Measurements from ENCODE around the gene HCAR1.
"Not testable (repeated sequence)": the region's sequence is repeated elsewhere in the genome, so short reads cannot be mapped to it uniquely, and the experiment has no call there.

Gene HCAR1

DNA sequence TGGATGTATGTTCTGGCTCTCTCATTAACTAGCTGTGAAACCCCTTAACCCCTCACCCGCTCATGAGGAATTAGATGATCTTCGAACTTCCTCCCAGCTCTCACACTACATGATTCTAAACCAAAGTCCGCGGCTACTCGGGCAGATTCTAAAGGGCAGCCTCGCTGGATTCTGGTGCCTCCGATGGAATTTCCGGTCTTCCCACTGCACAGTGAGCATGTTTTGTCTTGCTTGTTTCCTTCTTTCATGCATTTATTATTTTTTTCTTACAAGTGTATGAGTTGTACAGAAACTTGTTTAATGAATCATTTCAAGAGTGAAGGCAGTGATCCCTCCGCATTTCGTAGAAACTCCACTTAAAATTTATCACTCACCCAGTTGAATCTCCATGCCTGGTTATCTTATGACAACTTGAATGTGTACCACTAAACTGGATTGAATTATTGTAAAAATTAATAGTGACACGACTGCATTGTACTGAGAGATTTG is 9.5 kb downstream of the HCAR1 start:
- in situ Hi-C loops (cut with MboI; ENCODE audit: low sequenced_read_pairs, unreplicated experiment) = no loop called here
- TF ChIP-seq, protein P1, sequence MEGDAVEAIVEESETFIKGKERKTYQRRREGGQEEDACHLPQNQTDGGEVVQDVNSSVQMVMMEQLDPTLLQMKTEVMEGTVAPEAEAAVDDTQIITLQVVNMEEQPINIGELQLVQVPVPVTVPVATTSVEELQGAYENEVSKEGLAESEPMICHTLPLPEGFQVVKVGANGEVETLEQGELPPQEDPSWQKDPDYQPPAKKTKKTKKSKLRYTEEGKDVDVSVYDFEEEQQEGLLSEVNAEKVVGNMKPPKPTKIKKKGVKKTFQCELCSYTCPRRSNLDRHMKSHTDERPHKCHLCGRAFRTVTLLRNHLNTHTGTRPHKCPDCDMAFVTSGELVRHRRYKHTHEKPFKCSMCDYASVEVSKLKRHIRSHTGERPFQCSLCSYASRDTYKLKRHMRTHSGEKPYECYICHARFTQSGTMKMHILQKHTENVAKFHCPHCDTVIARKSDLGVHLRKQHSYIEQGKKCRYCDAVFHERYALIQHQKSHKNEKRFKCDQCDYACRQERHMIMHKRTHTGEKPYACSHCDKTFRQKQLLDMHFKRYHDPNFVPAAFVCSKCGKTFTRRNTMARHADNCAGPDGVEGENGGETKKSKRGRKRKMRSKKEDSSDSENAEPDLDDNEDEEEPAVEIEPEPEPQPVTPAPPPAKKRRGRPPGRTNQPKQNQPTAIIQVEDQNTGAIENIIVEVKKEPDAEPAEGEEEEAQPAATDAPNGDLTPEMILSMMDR (IDR thresholded peaks at IDR 0.05; ENCODE audit: borderline replicate concordance, control extremely low read depth, extremely low read depth, insufficient read depth, missing control alignments) = no peak

DNA sequence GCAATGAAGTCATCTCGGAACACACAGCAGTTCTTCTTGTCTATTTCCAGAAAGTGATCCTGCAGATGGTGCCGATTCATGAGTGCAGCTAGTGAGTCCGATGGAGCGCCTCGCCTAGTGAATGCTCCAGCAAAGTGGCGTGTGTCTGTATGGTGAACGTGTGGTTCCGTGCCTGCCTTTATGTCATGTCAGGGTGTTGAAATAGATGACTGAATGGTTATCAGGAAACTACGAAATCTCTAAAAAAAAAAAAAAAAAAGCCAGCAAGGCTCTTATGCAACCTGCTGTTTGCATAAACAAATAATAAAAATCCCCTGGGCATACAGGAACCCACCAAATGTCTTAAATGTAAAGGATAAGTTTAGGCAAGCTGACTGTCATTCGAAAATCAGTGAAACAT is 14.0 kb downstream of the HCAR1 start, which contains the start of gene HCAR3:
Gene HCAR3, minus strand, starts transcription at position 154 of the 400 bp plus-strand sequence. Its CDS starts 74 bp downstream, at position 80.
- DNase-seq (ENCODE audit: low spot score); in situ Hi-C loops (cut with MboI; ENCODE audit: low sequenced_read_pairs, unreplicated experiment): not testable (repeated sequence)

More for the DNA sequence above, 9.5 kb downstream of the HCAR1 start:
- peak; percentile 40 for DNase-seq (ENCODE audit: low spot score)

DNA sequence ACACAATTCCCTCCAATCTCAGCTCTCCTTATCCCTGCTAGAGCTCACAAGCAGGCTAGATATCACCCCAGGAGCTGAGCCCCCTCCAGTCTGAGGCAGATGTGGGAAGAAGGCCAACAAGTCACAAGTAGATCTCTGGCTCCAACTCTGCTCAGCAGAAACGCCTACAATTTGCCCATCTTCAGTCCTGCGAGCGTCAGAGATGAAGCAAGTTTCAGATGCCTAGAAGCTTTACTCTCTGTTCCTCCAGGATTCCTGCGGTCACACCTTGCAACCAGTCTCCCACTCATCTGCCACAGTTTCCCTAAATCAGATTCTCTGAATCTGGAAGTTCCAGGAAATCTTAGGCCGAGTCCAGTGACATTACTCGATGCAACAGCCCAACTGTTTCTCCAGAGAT is 15.4 kb downstream of the HCAR1 start:
- in situ Hi-C loops (cut with MboI; ENCODE audit: low sequenced_read_pairs, unreplicated experiment) = not testable (repeated sequence)

DNA sequence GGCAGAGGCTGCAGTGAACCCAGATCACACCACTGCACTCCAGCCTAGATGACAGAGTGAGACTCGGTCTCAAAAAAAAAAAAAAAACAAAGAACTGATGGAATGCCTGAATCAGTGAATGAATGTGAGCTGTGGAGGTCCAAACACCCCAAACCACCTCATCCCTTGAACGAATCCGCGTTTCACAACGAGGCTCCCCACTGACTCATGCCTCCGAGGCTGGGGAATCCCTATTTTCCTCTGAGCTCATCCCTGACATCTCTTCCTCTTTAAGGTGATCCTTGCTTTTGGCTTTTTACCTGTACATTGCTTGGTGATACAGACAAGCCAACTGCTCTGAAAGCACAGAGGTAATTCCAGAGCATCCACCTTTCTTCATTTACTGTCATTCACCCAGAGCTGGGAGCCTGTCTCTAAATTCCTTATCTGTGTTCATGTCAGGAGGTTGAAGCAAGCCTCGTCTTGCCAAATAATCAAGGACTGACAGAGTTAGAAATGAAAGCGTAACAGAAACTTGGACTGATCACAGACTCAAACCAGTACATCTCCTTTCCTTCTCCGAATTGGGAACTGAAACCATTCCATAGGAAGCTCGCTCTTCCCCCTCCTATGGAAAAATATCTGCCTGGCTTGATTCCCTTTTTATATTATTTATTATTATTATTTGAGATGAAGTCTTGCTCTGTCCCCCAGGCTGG is 17.0 kb downstream of the HCAR1 start:
- DNase-seq (ENCODE audit: low spot score); in situ Hi-C loops (cut with MboI; ENCODE audit: low sequenced_read_pairs, unreplicated experiment): not testable (repeated sequence)

More for the DNA sequence above, 15.4 kb downstream of the HCAR1 start:
- DNase-seq (ENCODE audit: low spot score) = not testable (repeated sequence)

DNA sequence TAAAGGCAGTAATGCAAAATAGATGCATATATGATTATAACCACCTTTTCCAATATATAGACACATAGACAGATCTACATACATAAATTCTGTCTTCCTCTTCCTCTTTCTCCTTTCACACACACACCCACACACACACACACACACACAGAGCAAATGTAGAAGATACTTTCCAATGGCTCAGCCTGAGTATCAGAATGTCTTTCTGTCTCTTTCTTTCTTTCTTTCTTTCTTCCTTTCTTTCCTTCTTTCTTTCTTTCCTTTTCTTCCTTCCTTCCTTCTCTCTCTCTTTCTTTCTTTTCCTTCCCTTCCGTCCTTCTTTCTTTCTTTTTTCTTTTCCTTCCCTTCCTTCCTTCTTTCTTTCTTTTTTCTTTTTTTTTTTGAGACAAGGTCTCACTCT is 19.4 kb downstream of the HCAR1 start:
- in situ Hi-C loops (cut with MboI; ENCODE audit: low sequenced_read_pairs, unreplicated experiment); DNase-seq (ENCODE audit: low spot score): not testable (repeated sequence)

DNA sequence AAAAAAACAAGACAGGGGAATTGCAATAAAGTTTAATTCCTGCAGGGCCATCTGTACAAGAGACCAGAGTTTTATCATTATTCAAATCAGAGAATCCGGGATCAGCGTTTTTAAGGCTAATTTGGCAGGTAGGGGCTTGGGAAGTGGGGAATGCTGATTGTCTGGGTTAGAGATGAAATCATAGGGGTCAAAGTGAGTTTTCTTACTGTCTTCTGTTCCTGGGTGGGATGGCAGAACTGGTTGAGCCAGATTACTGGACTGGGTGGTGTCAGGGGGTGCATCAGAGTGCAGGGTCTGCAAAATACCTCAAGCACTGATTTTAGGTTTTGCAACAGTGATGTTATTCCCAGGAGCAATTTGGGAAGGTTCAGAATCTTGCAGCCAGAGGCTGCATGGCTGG is 20.3 kb downstream of the HCAR1 start:
- in situ Hi-C loops (cut with MboI; ENCODE audit: low sequenced_read_pairs, unreplicated experiment); DNase-seq (ENCODE audit: low spot score): not testable (repeated sequence)

DNA sequence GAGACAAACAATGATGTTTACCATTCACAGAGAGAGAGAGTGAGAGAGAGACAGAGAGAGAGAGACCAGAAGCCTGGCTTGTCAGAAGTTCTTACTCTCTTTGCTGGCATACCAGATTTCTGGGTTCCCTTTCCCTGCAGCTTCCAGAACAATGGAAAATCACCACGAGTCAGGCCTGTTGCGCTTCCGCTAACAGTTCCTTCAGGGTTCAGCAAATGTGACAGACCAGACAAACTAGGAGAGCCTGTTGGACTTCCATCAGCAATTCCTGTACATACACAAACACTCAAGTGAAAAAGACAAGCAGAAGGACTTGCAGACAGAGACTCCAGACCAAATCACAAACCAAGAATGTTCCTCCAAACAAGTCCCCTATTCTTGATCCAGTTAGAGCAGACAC is 21.4 kb downstream of the HCAR1 start:
- in situ Hi-C loops (cut with MboI; ENCODE audit: low sequenced_read_pairs, unreplicated experiment); DNase-seq (ENCODE audit: low spot score): not testable (repeated sequence)

DNA sequence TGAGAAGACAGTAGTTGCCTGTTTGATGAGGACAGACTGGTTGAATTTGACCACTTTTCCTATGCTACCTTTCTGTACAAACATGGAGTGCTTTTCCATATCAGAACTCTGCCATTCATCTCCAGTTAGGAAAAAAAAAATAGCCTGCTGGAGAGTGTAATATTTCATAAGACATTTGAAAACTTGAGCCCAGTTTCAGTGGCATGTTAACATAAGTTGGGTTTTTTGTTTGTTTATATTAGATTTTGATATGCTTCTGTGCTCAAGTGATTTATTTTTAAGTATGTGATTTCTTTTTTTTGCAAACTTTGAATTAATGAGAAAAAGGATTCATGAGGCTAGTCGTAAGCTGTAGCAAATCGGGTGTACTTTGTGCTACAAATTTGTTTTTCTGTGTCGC is 26.8 kb downstream of the HCAR1 start:
- DNase-seq (ENCODE audit: low spot score); in situ Hi-C loops (cut with MboI; ENCODE audit: low sequenced_read_pairs, unreplicated experiment): not testable (repeated sequence)

DNA sequence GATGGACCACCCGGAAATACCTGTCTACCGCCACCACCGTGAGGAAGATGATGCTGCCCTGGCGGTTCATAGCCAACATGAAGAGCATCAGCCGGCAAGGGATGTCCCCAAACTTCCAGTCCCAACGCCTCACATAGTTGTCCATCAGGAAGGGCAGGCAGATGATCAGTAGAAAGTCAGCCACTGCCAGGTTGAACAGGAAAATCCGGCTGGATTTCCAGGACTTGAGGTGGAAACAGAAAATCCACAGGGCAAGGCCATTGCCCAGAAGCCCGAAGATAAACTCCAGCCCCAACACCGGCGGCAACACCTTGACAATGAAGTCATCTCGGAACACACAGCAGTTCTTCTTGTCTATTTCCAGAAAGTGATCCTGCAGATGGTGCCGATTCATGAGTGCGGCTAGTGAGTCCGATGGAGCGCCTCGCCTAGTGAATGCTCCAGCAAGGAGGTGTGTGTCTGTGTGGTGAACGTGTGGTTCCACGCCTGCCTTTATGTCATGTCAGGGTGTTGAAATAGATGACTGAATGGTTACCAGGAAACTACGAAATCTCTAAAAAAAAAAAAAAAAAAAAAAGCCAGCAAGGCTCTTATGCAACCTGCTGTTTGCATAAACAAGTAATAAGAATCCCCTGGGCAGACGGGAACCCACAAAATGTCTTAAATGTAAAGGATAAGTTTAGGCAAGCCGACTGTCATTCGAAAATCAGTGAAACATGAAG is 27.6 kb downstream of the HCAR1 start, which contains the start of gene HCAR2:
Gene HCAR2, minus strand, starts transcription at position 468 of the 722 bp plus-strand sequence. Its CDS starts 74 bp downstream, at position 394.
- DNase-seq (ENCODE audit: low spot score); in situ Hi-C loops (cut with MboI; ENCODE audit: low sequenced_read_pairs, unreplicated experiment): not testable (repeated sequence)

DNA sequence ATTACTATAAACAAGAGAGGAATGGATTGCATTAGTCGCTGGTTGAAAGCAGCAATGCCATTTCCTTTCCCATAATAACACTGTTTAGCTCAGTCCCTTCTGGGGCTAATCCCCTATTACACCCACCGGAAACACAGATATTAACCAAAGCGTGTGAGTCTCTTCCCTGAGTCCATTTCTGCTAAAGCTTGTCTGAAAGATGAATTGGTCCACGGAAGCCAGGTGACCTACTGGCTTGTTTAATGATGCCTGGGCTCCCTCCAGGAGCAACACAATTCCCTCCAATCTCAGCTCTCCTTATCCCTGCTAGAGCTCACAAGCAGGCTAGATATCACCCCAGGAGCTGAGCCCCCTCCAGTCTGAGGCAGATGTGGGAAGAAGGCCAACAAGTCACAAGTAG is 29.2 kb downstream of the HCAR1 start:
- DNase-seq (ENCODE audit: low spot score) = not testable (repeated sequence)

DNA sequence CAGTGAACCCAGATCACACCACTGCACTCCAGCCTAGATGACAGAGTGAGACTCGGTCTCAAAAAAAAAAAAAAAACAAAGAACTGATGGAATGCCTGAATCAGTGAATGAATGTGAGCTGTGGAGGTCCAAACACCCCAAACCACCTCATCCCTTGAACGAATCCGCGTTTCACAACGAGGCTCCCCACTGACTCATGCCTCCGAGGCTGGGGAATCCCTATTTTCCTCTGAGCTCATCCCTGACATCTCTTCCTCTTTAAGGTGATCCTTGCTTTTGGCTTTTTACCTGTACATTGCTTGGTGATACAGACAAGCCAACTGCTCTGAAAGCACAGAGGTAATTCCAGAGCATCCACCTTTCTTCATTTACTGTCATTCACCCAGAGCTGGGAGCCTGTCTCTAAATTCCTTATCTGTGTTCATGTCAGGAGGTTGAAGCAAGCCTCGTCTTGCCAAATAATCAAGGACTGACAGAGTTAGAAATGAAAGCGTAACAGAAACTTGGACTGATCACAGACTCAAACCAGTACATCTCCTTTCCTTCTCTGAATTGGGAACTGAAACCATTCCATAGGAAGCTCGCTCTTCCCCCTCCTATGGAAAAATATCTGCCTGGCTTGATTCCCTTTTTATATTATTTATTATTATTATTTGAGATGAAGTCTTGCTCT is 30.5 kb downstream of the HCAR1 start:
- in situ Hi-C loops (cut with MboI; ENCODE audit: low sequenced_read_pairs, unreplicated experiment); DNase-seq (ENCODE audit: low spot score): not testable (repeated sequence)

More for the DNA sequence above, 29.2 kb downstream of the HCAR1 start:
- in situ Hi-C loops (cut with MboI; ENCODE audit: low sequenced_read_pairs, unreplicated experiment) = not testable (repeated sequence)

DNA sequence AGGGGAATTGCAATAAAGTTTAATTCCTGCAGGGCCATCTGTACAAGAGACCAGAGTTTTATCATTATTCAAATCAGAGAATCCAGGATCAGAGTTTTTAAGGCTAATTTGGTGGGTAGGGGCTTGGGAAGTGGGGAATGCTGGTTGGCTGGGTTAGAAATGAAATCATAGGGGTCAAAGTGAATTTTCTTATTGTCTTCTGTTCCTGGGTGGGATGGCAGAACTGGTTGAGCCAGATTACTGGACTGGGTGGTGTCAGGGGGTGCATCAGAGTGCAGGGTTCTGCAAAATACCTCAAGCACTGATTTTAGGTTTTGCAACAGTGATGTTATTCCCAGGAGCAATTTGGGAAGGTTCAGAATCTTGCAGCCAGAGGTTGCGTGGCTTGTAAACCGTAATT is 33.7 kb downstream of the HCAR1 start:
- DNase-seq (ENCODE audit: low spot score); in situ Hi-C loops (cut with MboI; ENCODE audit: low sequenced_read_pairs, unreplicated experiment): not testable (repeated sequence)

All from GM13976 (cell line).